Measurements from ENCODE around the gene CHRM1. TPM values are rescaled to one million over a fixed set of nuclear protein-coding genes. Genes with fewer than 3 reads are reported as not detected.
A peak's percentile ranks its signal among the peaks of the same experiment; 100 is the strongest.

Gene CHRM1
- total RNA-seq, 1 donor from 2014 or later, result not detected

GRCh38 chr11:62880803-62881578 lies 40.2 kb downstream of the CHRM1 start, which contains the start of gene SLC3A2:
Gene SLC3A2 (plus strand): TSS chr11:62880896. CDS start chr11:62881024, 128 bp downstream.
- H3K27ac Mint-ChIP-seq, result peak within 1 kb of the TSS; percentile 93
- peak within 1 kb of the TSS; percentile 2 for H2AFZ ChIP-seq (replicated peaks)

GRCh38 chr11:62880231-62880802 lies 40.8 kb downstream of the CHRM1 start:
- TF ChIP-seq CTCF (IDR thresholded peaks at IDR 0.05) (no peak), EZH2 (IDR thresholded peaks at IDR 0.05) (no peak), EZH2phosphoT487 (IDR thresholded peaks at IDR 0.05) (no peak)
- peaks cover 50% of the 10 kb centered on the region for H3K4me1 Mint-ChIP-seq
- Histone ChIP-seq H3K27ac (peak overlapping the region; percentile 95), H4K20me1 (ENCODE audit: low read depth) (peaks cover 35% of the 10 kb centered on the region), H3K9me3 (ENCODE audit: low read depth) (no peaks in the 10 kb centered on the region), H3K4me3 (peak overlapping the region; percentile 63), H3K9ac (no peak overlapping the region), H3K79me2 (ENCODE audit: low read depth) (peaks cover 96% of the 10 kb centered on the region), H3K27me3 (no peaks in the 10 kb centered on the region), H3K36me3 (peaks cover under 1% of the 10 kb centered on the region), H3K4me1 (peaks cover 29% of the 10 kb centered on the region), H3F3A (ENCODE audit: low read depth) (peaks cover 69% of the 10 kb centered on the region), H2AFZ (replicated peaks) (no peak overlapping the region), H3K4me2 (peak overlapping the region; percentile 95)
- peak overlapping the region; percentile 100 for H3K4me3 Mint-ChIP-seq
- H3K27me3 Mint-ChIP-seq (ENCODE audit: insufficient read depth, low read depth), result peaks cover 7% of the 10 kb centered on the region
- H3K27ac Mint-ChIP-seq, result peak overlapping the region; percentile 93
- no peak for DNase-seq (ENCODE audit: low spot score)
- H3K36me3 Mint-ChIP-seq, result peaks cover 31% of the 10 kb centered on the region
- no peaks in the 10 kb centered on the region for H3K9me3 Mint-ChIP-seq

More at GRCh38 chr11:62880803-62881578, 40.2 kb downstream of the CHRM1 start, which contains the start of gene SLC3A2:
- Histone ChIP-seq H3K4me3 (peak within 1 kb of the TSS; percentile 63), H3K27ac (peak within 1 kb of the TSS; percentile 95), H3F3A (ENCODE audit: low read depth) (peaks cover 76% of the 10 kb centered on the region), H4K20me1 (ENCODE audit: low read depth) (peaks cover 42% of the 10 kb centered on the region), H3K9ac (peak within 1 kb of the TSS; percentile 90), H3K36me3 (peaks cover 6% of the 10 kb centered on the region), H3K27me3 (no peaks in the 10 kb centered on the region), H3K4me1 (peaks cover 29% of the 10 kb centered on the region), H3K4me2 (peak within 1 kb of the TSS; percentile 95), H3K79me2 (ENCODE audit: low read depth) (peaks cover 95% of the 10 kb centered on the region), H3K9me3 (ENCODE audit: low read depth) (no peaks in the 10 kb centered on the region)
- H3K4me3 Mint-ChIP-seq, result peak within 1 kb of the TSS; percentile 100
- TF ChIP-seq EZH2phosphoT487 (IDR thresholded peaks at IDR 0.05), result no peak
- peak; percentile 27 for TF ChIP-seq EZH2 (IDR thresholded peaks at IDR 0.05)
- TF ChIP-seq CTCF (IDR thresholded peaks at IDR 0.05), result peak; percentile 79
- DNase-seq (ENCODE audit: low spot score), result peak; percentile 93
- H3K4me1 Mint-ChIP-seq, result peaks cover 55% of the 10 kb centered on the region
- H3K27me3 Mint-ChIP-seq (ENCODE audit: insufficient read depth, low read depth), result peaks cover 7% of the 10 kb centered on the region
- H3K36me3 Mint-ChIP-seq, result peaks cover 37% of the 10 kb centered on the region
- H3K9me3 Mint-ChIP-seq, result no peaks in the 10 kb centered on the region

DNA sequence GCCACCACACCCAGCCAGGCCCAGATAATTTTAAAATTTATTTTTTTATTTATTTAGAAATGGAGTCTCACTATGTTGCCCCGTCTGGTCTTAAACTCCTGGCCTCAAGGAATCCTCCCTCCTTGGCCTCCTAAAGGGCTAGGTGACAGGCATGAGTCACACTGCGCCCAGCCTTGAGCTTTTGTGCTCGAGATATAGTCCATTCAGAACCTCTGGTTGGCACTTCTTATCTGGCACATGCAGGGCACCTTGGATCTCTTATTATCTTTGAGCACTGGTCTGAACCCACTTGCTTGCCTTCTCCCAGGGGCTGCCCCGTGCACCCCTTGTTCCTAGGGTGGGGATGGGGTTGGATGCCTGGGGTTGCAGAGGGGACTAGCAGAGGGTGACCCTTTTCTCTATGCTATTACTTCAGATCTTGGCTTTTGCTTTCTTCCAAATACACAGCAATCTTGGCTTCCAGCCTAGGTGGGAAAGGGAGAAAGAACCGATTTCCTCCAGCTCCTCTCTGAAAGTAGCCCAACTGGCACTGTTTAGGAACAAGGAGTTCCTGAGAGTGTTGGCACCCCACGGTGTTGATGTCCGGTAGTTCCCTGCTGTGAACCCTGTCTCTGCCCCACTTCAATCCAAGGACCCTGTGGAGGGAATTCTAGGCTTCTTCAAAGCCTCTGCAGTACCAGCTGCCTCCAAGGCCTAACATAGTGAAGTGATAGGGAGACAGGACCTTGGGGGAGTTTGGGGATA lies 41.8 kb downstream of the CHRM1 start:
- peak overlapping the region; percentile 100 for H3K4me3 Mint-ChIP-seq
- H3K9me3 ChIP-seq (ENCODE audit: low read depth), result no peaks in the 10 kb centered on the region
- peaks cover 47% of the 10 kb centered on the region for H3K4me1 Mint-ChIP-seq
- H3K4me2 ChIP-seq, result peak overlapping the region; percentile 95
- no peaks in the 10 kb centered on the region for H3K9me3 Mint-ChIP-seq
- H3K79me2 ChIP-seq (ENCODE audit: low read depth), result peaks cover 98% of the 10 kb centered on the region
- H3K36me3 ChIP-seq, result no peaks in the 10 kb centered on the region
- H3K27me3 Mint-ChIP-seq (ENCODE audit: insufficient read depth, low read depth), result peaks cover 7% of the 10 kb centered on the region
- no peak overlapping the region for H3K27ac Mint-ChIP-seq
- no peak overlapping the region for H2AFZ ChIP-seq (replicated peaks)
- peaks cover 37% of the 10 kb centered on the region for H4K20me1 ChIP-seq (ENCODE audit: low read depth)
- peaks cover 28% of the 10 kb centered on the region for H3K36me3 Mint-ChIP-seq
- peak overlapping the region; percentile 63 for H3K4me3 ChIP-seq
- no peaks in the 10 kb centered on the region for H3K27me3 ChIP-seq
- no peak overlapping the region for H3K9ac ChIP-seq
- peaks cover 68% of the 10 kb centered on the region for H3F3A ChIP-seq (ENCODE audit: low read depth)
- TF ChIP-seq EZH2 (IDR thresholded peaks at IDR 0.05) (no peak), CTCF (IDR thresholded peaks at IDR 0.05) (no peak), EZH2phosphoT487 (IDR thresholded peaks at IDR 0.05) (no peak)
- DNase-seq (ENCODE audit: low spot score), result no peak
- H3K4me1 ChIP-seq, result peaks cover 29% of the 10 kb centered on the region
- H3K27ac ChIP-seq, result peak overlapping the region; percentile 34

Measured in neural progenitor cell (in vitro differentiated cells).